Gastrocnemius medialis (tissue), 4 donors: Measurements from ENCODE around the gene GPC2.

Source experiments
- POLR2A ChIP-seq, 2 donors: fragments of 450-650 bp; IDR thresholded peaks; one replicate each; pipeline ENCODE4 v1.6.1; 2017; ENCODE audit warnings: antibody characterized with exemption in 2 of 2, mild to moderate bottlenecking in 2 of 2, moderate library complexity in 2 of 2
- TF ChIP-seq, protein P1 (sequence below), 5 experiments: fragments of 450-650 bp in 3 of 5; fragments of 200-600 bp in 2 of 5; sonication (generic) in 2 of 5; IDR thresholded peaks in 4 of 5; conservative IDR thresholded peaks in 1 of 5; 1 replicate in 4 of 5; 2 replicates in 1 of 5; pipeline ENCODE4 v1.5.1; 2016 to 2019; ENCODE audit warnings: antibody characterized with exemption in 5 of 5, mild to moderate bottlenecking in 3 of 5, moderate library complexity in 3 of 5

DNA sequence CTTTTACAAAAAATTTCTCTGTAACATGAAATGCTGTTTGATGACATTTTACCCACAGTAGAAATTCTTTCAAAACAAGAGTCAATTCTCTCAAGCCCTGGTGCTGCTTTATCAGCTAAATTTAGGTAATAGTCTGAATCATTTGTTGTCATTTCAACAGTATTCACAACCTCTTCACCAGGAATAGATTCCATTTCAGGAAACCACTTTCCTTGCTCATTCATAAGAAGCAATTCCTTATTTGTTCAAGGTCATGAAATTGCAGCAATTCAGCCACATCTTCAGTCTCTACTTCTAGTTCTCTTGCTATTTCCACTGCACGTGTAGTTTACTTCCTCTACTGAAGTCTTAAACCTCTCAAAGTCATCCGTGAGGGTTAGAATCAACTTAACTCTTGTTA is 14.6 kb upstream of the GPC2 start:
- TF ChIP-seq, protein P1, sequence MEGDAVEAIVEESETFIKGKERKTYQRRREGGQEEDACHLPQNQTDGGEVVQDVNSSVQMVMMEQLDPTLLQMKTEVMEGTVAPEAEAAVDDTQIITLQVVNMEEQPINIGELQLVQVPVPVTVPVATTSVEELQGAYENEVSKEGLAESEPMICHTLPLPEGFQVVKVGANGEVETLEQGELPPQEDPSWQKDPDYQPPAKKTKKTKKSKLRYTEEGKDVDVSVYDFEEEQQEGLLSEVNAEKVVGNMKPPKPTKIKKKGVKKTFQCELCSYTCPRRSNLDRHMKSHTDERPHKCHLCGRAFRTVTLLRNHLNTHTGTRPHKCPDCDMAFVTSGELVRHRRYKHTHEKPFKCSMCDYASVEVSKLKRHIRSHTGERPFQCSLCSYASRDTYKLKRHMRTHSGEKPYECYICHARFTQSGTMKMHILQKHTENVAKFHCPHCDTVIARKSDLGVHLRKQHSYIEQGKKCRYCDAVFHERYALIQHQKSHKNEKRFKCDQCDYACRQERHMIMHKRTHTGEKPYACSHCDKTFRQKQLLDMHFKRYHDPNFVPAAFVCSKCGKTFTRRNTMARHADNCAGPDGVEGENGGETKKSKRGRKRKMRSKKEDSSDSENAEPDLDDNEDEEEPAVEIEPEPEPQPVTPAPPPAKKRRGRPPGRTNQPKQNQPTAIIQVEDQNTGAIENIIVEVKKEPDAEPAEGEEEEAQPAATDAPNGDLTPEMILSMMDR (IDR thresholded peaks at IDR 0.05 in 4 of 5, conservative IDR thresholded peaks at IDR 0.05 in 1 of 5): no peak
- no peak for TF ChIP-seq POLR2A (IDR thresholded peaks at IDR 0.05)
